Endothelial cell of umbilical vein (primary cell): ENCODE measurements around the gene CDK2. TPM values are rescaled to one million over a fixed set of nuclear protein-coding genes. Genes with fewer than 3 reads are reported as not detected.

Source experiments
- BruUV-seq: library from RNA; stranded (reverse); fragments of 400-500 nt; replicated peaks from 2 replicates; lab custom pipeline; 2021; lab: Mats Ljungman, UMichigan
- CTCF ChIA-PET: fragments of 300-600, 350-600 bp; sonication (Branson Sonifier 250); formaldehyde crosslinking; loops from one replicate; lab custom pipeline; 2021; ENCODE audit warnings: antibody characterized with exemption, inconsistent platforms; lab: Charles Lee
- POLR2A ChIA-PET: fragments of 300-600, 350-600 bp; sonication (Branson Sonifier 250); formaldehyde crosslinking; loops from one replicate; lab custom pipeline; 2021; ENCODE audit warnings: antibody characterized with exemption, inconsistent platforms; lab: Charles Lee
- DNase-seq: peaks from one replicate; pipeline ENCODE4 v3.0.0-alpha.2; 2011; ENCODE audit warnings: low read depth, low spot score
- FAIRE-seq: peaks from 2 replicates; lab custom pipeline; 2011; peaks lifted over from hg19 to GRCh38; lab: Jason Lieb, UNC
- H2AFZ ChIP-seq: 2 replicates; pipeline ENCODE4 v1.6.0; 2012; ENCODE audit warnings: low read depth, low read length, control low read depth, inconsistent platforms
- H3K27ac ChIP-seq: 2 replicates; pipeline ENCODE4 v1.5.1; 2011; ENCODE audit warnings: low read depth, mild to moderate bottlenecking, control low read depth, low read length, moderate library complexity; ENCODE audit not compliant: insufficient read depth
- H3K27me3 ChIP-seq, 2 experiments: 2 replicates each; pipeline versions ENCODE4 v1.6.0 to v1.6.1; 2011; ENCODE audit warnings: low read length in 2 of 2, mixed read lengths in 1 of 2; ENCODE audit not compliant: control insufficient read depth in 2 of 2, insufficient read depth in 2 of 2
- H3K36me3 ChIP-seq, 2 experiments: 2 replicates in 1 of 2; 3 replicates in 1 of 2; pipeline ENCODE4 v1.5.1; 2011; ENCODE audit warnings: low read length in 2 of 2, mild to moderate bottlenecking in 1 of 2, moderate library complexity in 1 of 2; ENCODE audit not compliant: control insufficient read depth in 2 of 2, insufficient read depth in 2 of 2; ENCODE audit errors: extremely low read depth in 1 of 2
- H3K4me1 ChIP-seq: 3 replicates; pipeline ENCODE4 v1.5.1; 2011; ENCODE audit warnings: mild to moderate bottlenecking, low read length; ENCODE audit not compliant: control insufficient read depth, insufficient read depth; ENCODE audit errors: extremely low read depth
- H3K4me2 ChIP-seq: 2 replicates; pipeline ENCODE4 v1.6.1; 2011; ENCODE audit warnings: low read length, control low read depth, mixed read lengths; ENCODE audit not compliant: insufficient read depth
- H3K4me3 ChIP-seq, 3 experiments: fragments of 200-600 bp in 1 of 3; sonication (generic), shearing (Covaris generic) in 1 of 3; replicated peaks in 1 of 3; 2 replicates each; pipeline ENCODE4 v1.5.1; 2011 to 2016; ENCODE audit warnings: control low read depth in 3 of 3, low read length in 3 of 3, mild to moderate bottlenecking in 2 of 3, inconsistent platforms in 1 of 3, low read depth in 1 of 3, moderate library complexity in 1 of 3; ENCODE audit not compliant: insufficient read depth in 1 of 3
- H3K79me2 ChIP-seq: 2 replicates; pipeline ENCODE4 v1.6.0; 2012; ENCODE audit warnings: low read length, inconsistent platforms; ENCODE audit not compliant: control insufficient read depth, insufficient read depth
- H3K9ac ChIP-seq: replicated peaks from 2 replicates; pipeline ENCODE3; 2011; ENCODE audit warnings: low read length, control low read depth; ENCODE audit not compliant: insufficient read depth; ENCODE audit errors: extremely low read depth
- H3K9me1 ChIP-seq: replicated peaks from 3 replicates; pipeline ENCODE4 v1.6.0; 2011; ENCODE audit warnings: mild to moderate bottlenecking, low read length; ENCODE audit not compliant: control insufficient read depth, insufficient read depth; ENCODE audit errors: extremely low read depth
- H3K9me3 ChIP-seq: replicated peaks from 2 replicates; pipeline ENCODE4 v1.5.1; 2012; ENCODE audit warnings: low read length, inconsistent platforms; ENCODE audit not compliant: control insufficient read depth, insufficient read depth
- H4K20me1 ChIP-seq: replicated peaks from 2 replicates; pipeline ENCODE3; 2011; ENCODE audit warnings: mild to moderate bottlenecking, low read length; ENCODE audit not compliant: control insufficient read depth, insufficient read depth; ENCODE audit errors: extremely low read depth
- CTCF ChIP-seq, 2 donors: IDR thresholded peaks; 1 replicate in 1 of 2; 2 replicates in 1 of 2; pipeline ENCODE4 v1.5.1; 2011; ENCODE audit warnings: low read length in 2 of 2, mild to moderate bottlenecking in 2 of 2, moderate library complexity in 2 of 2, control low read depth in 1 of 2, inconsistent platforms in 1 of 2, low read depth in 1 of 2; ENCODE audit not compliant: insufficient read depth in 1 of 2; ENCODE audit errors: extremely low read depth in 1 of 2
- EZH2 ChIP-seq: IDR thresholded peaks from 2 replicates; pipeline ENCODE4 v1.6.1; 2012; ENCODE audit warnings: borderline replicate concordance, low read depth, mild to moderate bottlenecking, moderate library complexity, low read length, inconsistent platforms; ENCODE audit not compliant: severe bottlenecking
- FOS ChIP-seq: IDR thresholded peaks from 2 replicates; pipeline ENCODE4 v1.6.1; 2011; ENCODE audit warnings: mild to moderate bottlenecking, low read length, moderate library complexity, borderline replicate concordance; ENCODE audit not compliant: insufficient read depth
- GATA2 ChIP-seq: IDR thresholded peaks from 2 replicates; pipeline ENCODE4 v1.7.0; 2011; ENCODE audit warnings: low read depth, mild to moderate bottlenecking, moderate library complexity, mixed read lengths, low read length; ENCODE audit not compliant: insufficient read length, insufficient read depth
- JUN ChIP-seq: IDR thresholded peaks from 2 replicates; pipeline ENCODE4 v1.6.1; 2011; ENCODE audit warnings: borderline replicate concordance, low read depth; ENCODE audit not compliant: insufficient read length, insufficient read depth
- MAX ChIP-seq: IDR thresholded peaks from 2 replicates; pipeline ENCODE4 v1.6.1; 2011; ENCODE audit not compliant: insufficient read depth, insufficient read length
- MYC ChIP-seq: IDR thresholded peaks from one replicate; pipeline ENCODE4 v1.6.1; 2011; ENCODE audit warnings: mild to moderate bottlenecking, low read depth, low read length
- POLR2A ChIP-seq: IDR thresholded peaks from 2 replicates; pipeline ENCODE4 v1.6.1; 2012; ENCODE audit warnings: low read depth, mild to moderate bottlenecking, control low read depth, low read length
- POLR2AphosphoS5 ChIP-seq: IDR thresholded peaks from 2 replicates; pipeline ENCODE4 v1.6.1; 2012; ENCODE audit warnings: low read depth, mild to moderate bottlenecking, control low read depth, low read length, moderate library complexity; ENCODE audit not compliant: insufficient read depth
- dilution Hi-C: fragments of 300-500 bp; cut with MboI; formaldehyde crosslinking; loops from one replicate; pipeline ENCODE4 v1.15.0; 2019; ENCODE audit warnings: low sequenced_read_pairs; ENCODE audit not compliant: extremely low pct_ligation_motif_present
- intact Hi-C: fragments of 100-400 bp; cut with micrococcal nuclease; formaldehyde crosslinking; loops from one replicate; pipeline ENCODE4 v1.10.0; 2022
- polyA plus RNA-seq, 4 experiments: library from polyadenylated mRNA; depleted of rRNA in 3 of 4; stranded (reverse) in 3 of 4; unstranded in 1 of 4; fragments of >200 nt; gene quantifications; 2 replicates each; pipeline versions ENCODE4 v1.2.1 to v1.2.3, GENCODE V29; 2011 to 2012; ENCODE audit warnings: missing spikeins in 1 of 4
- total RNA-seq: library from RNA; stranded (reverse); gene quantifications from 2 replicates; pipeline ENCODE4 v1.2.3, GENCODE V29; 2021

Gene CDK2
- total and polyA plus RNA-seq, 2 donors (not counting 3 experiments of a cell fraction or from before 2014, with no cell fraction given): 46.7 to 69.8 TPM

- H3K27me3 ChIP-seq: no peaks in the 10 kb centered on the region
- no peak overlapping the region for H3K9ac ChIP-seq
- no peak overlapping the region for H2AFZ ChIP-seq
- H3K36me3 ChIP-seq: peaks cover 7 to 8% of the 10 kb centered on the region in 2 experiments
- no peaks in the 10 kb centered on the region for H3K79me2 ChIP-seq
- H3K4me3 ChIP-seq: no peak overlapping the region
- ChIA-PET POLR2A (interaction anchor here (1.2 kb wide), 1 partner anchor 31 kb away, joined by 3 read pairs; the partner anchor contains the start of gene RAB5B), CTCF (interaction anchor here (0.6 to 1.2 kb wide), 4 partner anchors 9 to 204 kb away, joined by 3 to 4 read pairs (median 4); no protein-coding TSS in a partner anchor)
- no peak for DNase-seq
- TF ChIP-seq POLR2AphosphoS5 (no peak), JUN (no peak), MYC (no peak), GATA2 (no peak), POLR2A (no peak), MAX (no peak), FOS (no peak)
- H3K9me1 ChIP-seq: peaks cover 3% of the 10 kb centered on the region
- H3K4me2 ChIP-seq: no peak overlapping the region
- intact Hi-C loops: loop anchor here (2.0 kb wide), 1 partner anchor 16 kb away; no protein-coding TSS in a partner anchor
- FAIRE-seq: no peak
- BruUV-seq: no TSS peak
- dilution Hi-C loops: no loop called here
- no peaks in the 10 kb centered on the region for H3K9me3 ChIP-seq
- H4K20me1 ChIP-seq: no peaks in the 10 kb centered on the region
- no peaks in the 10 kb centered on the region for H3K4me1 ChIP-seq
- no peak overlapping the region for H3K27ac ChIP-seq
These were observed 24.0 kb upstream of the CDK2 start for GRCh38 chr12:55942577-55943136.

- H3K36me3 ChIP-seq: peaks cover 7 to 9% of the 10 kb centered on the region in 2 experiments
- dilution Hi-C loops (no loop called here), intact Hi-C loops (no loop called here)
- CTCF ChIA-PET: interaction anchor here (1.0 to 1.7 kb wide), 2 partner anchors 14 to 16 kb away, joined by 3 read pairs; no protein-coding TSS in a partner anchor
- no peak overlapping the region for H3K4me2 ChIP-seq
- no peak overlapping the region for H3K4me3 ChIP-seq
- no peak overlapping the region for H3K9ac ChIP-seq
- POLR2A ChIA-PET: no interaction called here
- no peak overlapping the region for H3K27ac ChIP-seq
- TF ChIP-seq JUN (no peak), MYC (no peak), CTCF (IDR thresholded peaks at IDR 0.05; ENCODE audit: extremely low read depth in 1 of 2, insufficient read depth in 1 of 2, low read depth in 1 of 2, low read length in 2 of 2) (no peak), POLR2A (no peak), POLR2AphosphoS5 (no peak), GATA2 (no peak), MAX (no peak), FOS (no peak), EZH2 (no peak)
- H2AFZ ChIP-seq: no peak overlapping the region
- H4K20me1 ChIP-seq: no peaks in the 10 kb centered on the region
- peaks cover 3% of the 10 kb centered on the region for H3K9me1 ChIP-seq
- H3K27me3 ChIP-seq: no peaks in the 10 kb centered on the region
- no peaks in the 10 kb centered on the region for H3K79me2 ChIP-seq
- no TSS peak for BruUV-seq
- no peaks in the 10 kb centered on the region for H3K4me1 ChIP-seq
- DNase-seq (no peak), FAIRE-seq (no peak)
- no peaks in the 10 kb centered on the region for H3K9me3 ChIP-seq
These were observed 20.1 kb upstream of the CDK2 start for GRCh38 chr12:55946553-55946952.
